GM21737 (cell line): ENCODE measurements around the gene LRCOL1.

Experiments
- ATAC-seq: cut with Tn5 transposase; IDR thresholded peaks from one replicate; pipeline ENCODE4 v1.9.1; 2021; ENCODE audit warnings: mild to moderate bottlenecking, moderate library complexity; ENCODE audit not compliant: unreplicated experiment

LRCOL1 gene

GRCh38 chr12:132554845-132555630 lies 55.3 kb downstream of the LRCOL1 start:
- ATAC-seq = no peak
